Activated CD4-positive, CD25-positive, alpha-beta regulatory T cell treated with anti-CD3 and anti-CD28 coated beads, Interleukin-2, amount 50 U/mL, for 72 hours (primary cell): ENCODE results near the gene GALR1.
"Not testable (repeated sequence)": the region's sequence is repeated elsewhere in the genome, so short reads cannot be mapped to it uniquely, and the experiment has no call there.

Source experiments
- DNase-seq: peaks from one replicate; pipeline ENCODE4 v3.0.0; 2021

GALR1 gene, protein sequence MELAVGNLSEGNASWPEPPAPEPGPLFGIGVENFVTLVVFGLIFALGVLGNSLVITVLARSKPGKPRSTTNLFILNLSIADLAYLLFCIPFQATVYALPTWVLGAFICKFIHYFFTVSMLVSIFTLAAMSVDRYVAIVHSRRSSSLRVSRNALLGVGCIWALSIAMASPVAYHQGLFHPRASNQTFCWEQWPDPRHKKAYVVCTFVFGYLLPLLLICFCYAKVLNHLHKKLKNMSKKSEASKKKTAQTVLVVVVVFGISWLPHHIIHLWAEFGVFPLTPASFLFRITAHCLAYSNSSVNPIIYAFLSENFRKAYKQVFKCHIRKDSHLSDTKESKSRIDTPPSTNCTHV

DNA sequence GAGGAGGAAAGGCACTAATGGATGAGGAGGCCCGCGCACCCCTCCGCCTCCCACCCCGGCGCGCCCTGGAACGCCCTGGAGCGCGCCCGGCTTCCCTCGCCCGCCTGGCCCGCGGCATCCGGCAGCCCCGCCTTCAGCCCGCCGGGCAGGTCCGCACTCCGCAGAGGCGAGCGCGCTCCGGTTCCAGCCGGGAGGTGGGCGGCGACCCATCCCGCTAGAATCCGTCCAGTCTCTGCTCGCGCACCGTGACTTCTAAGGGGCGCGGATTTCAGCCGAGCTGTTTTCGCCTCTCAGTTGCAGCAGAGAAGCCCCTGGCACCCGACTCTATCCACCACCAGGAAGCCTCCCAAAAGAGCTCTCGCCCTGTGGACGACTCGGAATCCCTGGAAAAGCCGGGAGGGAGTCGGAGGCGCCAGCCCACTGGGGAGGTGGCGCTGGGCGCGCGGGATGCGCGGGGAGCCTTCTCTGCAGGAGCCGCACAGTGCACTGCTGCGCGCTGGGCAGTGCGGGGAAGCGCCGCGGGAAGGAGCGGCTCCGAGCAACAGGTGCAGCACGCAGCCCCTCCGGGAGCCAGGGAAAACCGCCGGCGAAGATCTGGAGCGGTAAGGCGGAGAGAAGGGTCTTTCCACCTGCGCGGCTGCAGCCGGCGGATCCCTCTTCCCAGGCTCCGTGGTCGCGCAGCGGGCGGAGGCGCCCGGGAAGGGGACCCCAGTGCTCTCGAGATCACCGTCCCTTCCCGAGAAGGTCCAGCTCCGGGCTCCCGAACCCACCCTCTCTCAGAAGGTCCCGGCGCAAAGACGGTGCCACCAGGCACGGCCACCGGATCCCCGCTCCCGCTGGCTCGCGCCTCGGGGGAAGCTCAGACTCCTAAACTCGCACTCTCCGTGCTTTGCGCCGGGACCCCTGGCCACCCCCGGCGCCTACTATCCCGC, at the start of gene GALR1:
Gene GALR1 (plus strand): TSS at position 280 of the 932 bp plus-strand sequence. CDS start 701 bp downstream, outside the sequence.
- DNase-seq, result no peak

DNA sequence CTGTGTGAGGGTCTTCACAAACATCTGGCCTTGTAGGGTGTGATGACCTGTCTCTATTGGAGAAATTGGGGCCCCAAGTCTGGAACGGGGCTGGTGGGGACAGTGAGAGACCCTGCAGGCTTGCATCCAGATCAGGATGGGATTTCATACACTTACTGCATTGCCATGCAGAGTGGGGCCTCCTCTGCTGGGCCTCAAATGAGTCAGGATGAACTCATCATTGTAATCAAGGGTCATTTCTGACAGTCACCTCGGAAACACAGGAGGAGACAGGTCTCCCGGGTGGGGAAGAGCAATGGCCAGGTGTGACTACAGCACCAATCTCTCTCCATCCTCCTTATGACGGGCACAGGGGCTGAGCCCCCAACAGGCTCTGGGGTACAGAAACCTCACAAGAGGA, 48.1 kb upstream of the GALR1 start:
- no peak for DNase-seq

DNA sequence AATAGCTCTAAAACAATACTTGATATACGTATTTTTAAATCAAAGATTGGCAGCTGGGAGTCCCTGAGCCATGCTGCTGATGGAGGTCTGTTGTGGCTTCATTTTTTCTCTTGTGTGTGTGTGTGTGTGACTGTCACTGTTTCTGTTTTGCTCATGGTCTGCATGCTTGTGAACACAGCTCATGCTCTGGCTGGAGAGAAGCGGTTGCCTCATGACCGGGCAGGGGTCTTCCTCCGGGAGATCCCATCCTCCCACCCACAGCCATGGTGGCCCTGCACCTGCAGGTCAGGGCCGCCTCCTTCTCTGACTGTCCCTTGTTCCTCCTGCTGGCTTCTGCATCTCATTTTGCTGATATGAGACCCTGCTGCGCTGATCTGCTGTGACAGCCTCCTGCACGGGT, 47.3 kb upstream of the GALR1 start:
- DNase-seq, result no peak

DNA sequence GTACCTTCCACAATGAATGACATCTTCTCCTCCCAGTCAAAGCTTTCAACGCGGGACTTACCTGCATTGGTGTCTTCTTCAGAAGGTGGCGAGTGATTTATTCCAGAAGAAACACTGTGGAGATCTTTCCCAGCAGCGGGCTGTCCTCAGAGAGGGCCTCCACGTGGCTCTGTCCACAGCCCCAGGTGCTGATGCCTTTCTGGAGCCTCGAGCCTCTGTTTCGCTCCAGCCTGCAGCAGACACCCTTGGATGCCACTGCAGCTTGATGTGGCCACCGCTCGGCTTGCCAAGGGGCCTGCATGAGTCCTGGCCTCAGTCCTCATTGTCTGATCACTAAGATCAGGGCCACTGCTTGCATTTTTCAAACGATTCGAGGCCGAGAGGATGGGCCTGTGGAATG, 46.6 kb upstream of the GALR1 start:
- DNase-seq, result no peak

DNA sequence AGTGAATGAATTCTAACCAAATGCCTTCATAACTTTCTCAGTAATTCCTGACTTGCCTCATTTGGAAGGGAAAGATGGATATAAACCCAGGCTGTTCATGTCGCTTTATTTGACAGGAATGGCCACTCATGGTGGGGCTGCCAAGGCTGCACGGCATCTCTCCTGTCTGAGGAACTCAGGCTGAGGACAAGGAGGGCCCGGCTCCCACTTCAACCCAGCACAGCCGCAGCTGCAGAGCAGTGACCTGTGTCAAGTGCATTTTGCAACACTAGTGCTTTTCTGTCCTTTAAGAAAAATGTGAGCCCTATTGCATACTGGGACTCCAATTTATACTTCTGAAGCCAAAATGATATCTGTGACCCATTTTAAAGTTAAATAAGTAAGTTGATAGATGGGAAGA, 45.8 kb upstream of the GALR1 start:
- DNase-seq, result no peak

DNA sequence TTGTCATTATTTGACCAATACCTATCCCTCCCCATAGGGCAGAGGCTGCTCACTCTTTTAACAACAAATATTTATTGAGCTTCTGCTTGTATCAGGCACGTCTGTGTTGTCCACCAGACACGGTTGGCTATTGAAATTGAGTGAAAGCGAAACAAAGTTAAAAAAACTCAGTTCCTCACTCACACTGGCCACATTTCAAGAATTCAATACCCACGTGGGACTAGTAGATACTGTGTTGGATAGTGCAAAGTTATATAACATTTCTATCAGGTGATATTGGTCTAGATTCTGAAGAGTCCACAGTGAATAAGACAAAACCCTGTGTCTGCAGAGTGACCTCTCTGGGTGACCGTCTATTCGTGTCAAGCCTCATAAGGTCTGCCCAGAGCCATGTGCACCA, 43.9 kb upstream of the GALR1 start:
- no peak for DNase-seq

DNA sequence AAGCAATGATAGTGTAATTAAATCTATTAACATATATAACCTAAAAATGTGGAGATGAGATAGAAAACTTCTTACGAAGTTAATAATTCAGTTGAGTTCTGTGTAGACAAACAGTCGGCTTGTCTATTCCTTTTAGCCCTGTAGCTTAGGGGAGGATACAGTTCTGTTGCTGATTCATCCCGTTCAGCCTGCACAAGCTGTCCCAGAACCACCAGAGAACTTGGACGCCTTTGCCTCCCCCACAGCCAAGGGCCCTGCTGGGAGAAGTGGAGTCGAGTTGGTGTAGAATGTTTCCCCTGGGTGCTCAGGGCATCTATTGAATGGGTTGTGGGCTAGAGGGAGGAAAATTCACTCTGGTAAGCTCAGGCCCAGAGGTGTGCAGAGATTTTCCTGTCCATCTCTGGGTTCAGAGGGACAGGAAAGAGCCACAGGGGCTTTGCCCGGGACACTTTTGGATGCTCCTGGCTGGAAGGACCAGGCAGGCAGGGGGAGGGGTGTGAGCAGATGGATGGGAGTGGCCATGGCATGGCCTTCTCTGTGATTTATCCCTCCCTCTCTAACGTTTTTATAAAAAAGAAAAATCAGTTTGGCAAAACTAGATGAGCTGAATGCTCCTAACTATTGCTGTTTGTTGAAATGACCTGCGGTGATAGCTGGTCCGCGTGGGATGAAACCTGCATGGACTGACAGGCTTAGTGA, 42.8 kb upstream of the GALR1 start:
- DNase-seq, result no peak

DNA sequence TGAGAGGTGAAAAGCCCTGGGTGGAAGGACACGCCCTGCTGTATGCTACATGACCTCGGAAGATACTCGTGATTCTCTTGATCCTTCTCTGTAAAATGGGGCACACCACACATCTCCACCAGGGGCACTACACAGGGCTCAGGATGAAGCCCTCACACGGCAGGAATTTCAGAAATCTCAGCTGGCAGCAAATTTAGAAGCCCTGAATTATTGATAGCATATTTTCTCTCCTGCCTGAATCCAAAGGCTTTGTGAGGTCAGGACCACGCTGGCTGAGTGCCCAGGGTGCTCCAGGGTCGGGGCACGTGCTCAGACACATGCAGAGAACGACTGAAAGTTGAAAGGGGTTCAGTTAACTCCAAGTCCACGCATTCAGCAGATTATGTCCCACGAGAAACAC, 42.1 kb upstream of the GALR1 start:
- DNase-seq, result no peak

DNA sequence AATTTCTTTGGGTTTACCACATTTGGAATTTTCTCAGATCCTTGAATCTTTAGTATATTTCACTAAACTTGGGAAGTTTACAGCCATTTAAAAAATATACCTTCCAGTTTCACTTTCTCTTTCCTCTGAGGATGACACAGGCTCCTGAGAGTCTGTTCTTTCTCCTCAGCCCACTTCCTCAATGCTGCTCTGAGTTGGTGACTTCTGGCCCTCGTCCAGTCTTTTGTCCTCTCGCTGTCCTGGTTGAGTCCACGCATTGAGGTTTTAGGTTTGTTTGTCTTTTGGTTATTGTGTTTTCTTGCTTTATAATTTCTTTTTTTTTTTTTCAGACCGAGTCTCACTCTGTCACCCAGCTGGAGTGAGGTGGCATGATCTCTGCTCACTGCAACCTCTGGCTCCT, 40.7 kb upstream of the GALR1 start:
- DNase-seq, result no peak

DNA sequence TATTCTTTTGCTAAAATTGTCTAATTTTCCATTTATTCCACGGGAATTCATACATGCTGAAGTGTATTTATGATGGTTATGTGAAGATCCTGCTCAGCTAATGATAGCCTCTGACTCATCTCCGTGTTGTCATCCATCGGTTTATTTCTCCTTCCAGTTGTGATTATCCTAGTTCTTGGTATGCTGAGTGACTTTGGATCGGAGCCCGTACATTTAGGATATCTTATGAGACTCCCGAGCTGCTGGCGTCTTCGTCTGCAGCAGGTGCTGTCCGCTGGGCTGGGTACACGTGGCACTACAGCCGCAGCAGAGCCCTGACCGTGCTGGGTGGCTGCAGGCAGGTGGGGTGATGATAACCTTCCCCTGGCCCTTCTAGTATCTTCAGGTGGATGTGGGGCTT, 40.1 kb upstream of the GALR1 start:
- DNase-seq, result no peak

DNA sequence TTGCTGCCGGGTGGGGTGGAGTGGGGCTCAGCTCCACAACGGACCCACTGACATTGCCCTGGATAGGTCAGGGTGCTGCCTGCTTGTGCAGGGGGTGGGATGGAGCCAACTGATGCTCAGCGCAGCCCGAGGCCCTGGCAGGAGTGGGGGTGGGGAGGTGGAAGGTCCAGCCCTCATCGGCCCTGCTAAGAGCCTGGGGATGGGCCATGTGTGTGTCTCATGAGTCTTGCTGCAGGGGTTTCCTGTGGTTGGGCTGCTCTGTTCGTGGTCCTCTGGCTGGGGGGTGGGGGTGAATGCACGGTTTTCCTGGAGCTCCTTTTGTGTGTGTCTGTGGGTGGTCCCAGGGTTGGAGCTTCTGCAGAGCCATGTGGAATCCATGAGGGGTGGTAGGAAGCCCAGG, 39.4 kb upstream of the GALR1 start:
- no peak for DNase-seq

DNA sequence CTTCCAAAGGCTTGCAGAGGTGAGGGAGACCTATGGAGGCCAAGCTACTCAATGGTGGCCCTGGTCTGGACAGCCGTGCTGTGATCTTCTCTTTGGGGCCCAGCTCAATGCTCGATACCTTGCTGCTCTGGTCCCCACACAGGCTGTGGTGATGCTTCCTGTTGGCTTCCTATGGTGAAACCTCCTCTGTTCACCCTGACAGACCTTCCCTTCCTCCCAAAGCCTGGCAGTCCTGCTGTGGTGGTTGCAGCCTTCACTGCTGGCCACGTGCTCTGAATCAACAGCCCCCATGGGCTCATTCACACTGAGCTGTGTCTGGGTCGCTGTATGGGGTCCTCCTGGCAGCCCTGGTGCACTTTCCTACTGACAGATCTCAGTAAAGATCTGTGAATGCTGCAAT, 31.0 kb upstream of the GALR1 start:
- DNase-seq, result no peak

DNA sequence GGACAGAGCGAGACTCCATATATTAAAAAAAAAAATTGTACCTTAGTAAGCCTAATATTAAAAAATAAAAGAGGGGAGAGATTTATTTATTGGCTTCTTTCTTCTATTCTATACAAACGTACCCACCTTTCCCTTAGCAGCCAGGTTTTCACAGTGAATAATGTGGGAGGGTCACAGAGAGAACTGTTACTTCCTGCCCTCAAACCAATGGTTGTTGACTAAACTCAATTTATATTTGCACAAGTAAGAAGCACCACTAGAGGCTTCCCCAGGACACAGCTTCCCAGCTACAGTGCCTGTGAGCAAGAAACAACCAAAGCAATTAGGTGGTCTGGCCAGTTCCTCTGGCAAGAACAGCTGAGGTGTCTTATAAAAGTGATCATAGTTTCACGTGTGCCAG, 28.9 kb upstream of the GALR1 start:
- no peak for DNase-seq

DNA sequence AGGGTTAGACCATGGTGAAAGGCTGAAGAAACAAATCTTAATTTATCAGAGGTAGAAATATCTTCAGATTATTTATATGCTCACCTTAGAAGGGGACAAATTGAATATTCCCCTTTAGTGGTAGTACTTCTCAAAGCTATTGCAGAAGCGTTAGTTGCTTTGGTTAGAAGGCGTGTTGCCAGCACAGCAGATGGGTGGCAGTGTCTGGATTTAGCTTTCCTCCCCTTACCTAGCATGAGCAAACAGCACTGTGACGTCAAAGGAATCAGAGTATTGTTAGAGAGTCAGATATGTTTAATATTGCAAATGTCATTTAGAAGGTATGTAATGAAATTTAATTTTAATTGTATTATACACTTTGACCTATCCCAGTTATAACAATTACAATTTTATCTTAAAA, 27.2 kb upstream of the GALR1 start:
- no peak for DNase-seq

DNA sequence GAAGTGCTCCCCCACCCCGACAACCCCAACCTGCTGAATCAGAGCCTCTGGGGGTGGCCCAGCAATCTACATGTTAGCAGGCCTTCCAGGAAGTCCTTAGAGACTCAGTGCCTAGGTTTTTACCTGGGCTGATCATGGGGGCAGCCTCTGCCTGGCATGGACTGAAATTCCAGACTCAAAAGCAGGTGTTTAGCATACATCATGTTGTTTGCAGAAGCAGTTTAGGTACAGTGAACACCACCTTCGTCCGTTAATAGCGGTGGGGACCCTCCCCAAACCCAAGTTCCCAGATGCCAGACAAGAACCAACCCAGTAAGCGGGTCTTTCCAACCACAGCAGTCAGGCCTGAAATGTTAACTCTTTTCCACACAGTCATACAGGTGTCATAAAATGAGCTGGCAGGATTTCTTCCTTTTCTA, 26.4 kb upstream of the GALR1 start:
- DNase-seq, result no peak

DNA sequence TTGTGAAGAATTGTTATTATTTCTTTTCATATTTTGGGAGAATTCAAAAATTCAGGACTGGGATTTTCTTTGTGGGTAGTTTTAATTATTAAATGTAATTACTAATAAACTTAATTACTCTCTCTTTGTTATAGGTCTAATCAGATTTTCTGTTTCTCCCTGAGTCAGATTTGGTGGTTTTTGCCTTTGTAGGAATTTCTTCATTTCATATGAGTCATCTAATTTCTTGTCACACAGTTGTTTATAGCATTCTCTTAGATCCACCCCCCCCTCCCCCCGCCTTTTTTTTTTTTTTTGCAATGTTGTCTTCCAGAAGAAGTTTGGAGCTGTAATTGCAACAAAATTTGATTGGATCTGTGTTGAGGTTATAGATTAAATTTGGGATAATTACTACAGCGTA, 26.0 kb upstream of the GALR1 start:
- no peak for DNase-seq

DNA sequence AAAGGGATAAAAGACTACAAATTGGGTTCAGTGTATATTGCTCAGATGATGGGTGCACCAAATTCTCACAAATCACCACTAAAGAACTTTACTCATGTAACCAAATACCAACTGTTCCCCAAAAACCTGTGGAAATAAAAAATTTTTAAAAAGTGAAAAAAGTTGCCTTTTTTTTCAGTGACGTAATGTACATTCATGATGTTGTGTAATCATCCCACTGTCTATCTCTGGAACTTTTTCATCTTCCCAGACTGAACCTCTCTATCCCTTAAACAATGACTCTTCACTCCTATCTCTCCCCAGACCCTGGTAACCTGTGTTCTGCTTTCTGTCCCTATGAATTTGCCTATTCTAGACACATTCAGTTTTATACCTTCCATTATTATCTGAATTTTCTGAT, 19.0 kb upstream of the GALR1 start:
- DNase-seq, result no peak

DNA sequence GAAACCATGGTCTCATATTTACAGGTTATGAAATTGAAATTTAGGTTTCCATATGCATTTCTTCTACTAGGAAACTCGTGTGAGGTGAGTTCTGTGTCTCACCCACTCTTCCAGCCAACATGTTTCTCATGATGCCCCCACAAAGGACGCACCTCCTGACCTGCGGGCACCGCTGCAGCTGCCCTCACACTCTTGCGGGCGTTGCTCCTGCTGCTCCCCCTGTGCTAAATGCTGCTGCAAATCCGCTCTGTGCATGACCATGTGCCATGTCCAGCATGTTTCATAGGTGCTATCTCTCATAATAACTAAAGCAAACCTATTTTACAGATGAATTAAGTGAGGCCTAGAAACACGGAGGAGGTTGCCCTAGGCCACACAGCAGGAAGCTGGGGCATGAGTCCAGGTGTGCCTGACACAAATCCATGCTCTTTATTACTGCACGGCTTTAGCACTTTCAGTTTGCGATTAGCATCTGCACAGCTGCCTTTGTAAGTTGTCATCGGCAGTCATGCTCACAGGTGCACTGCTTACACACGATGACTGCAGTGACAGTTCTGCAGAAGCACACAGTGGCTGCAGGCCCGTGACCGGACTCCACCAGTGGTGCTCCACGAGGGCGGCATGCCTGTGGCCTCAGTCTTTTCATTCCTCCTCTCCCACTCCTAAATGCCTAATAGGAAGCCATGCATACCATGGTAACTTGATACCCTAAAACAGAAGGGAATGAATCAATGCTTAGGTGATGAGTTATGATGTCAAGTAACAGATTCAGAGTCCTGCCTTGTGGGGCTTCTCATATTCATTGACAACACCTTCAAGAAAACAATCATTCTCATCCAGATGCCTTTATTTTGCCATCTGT, 14.9 kb upstream of the GALR1 start:
- no peak for DNase-seq

DNA sequence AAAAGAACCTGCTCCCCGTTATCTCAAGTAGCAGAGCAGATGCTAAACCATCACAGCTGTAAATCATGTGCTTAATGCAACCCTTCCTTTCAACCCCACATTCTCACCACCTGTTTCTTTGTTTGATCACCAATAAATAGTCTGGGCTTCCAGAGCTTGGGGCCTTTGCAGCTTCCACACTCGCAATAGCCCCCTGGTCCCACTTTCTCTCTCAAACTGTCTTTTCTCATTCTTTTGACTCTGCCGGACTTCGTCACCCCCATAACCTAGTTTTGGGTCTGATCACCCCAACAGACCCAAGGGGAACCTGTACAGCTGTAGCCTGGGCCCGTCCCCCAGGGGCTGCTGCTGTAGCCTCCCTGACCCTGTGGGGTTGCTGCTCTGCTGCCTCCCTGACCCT, 10.4 kb upstream of the GALR1 start:
- not testable (repeated sequence) for DNase-seq

DNA sequence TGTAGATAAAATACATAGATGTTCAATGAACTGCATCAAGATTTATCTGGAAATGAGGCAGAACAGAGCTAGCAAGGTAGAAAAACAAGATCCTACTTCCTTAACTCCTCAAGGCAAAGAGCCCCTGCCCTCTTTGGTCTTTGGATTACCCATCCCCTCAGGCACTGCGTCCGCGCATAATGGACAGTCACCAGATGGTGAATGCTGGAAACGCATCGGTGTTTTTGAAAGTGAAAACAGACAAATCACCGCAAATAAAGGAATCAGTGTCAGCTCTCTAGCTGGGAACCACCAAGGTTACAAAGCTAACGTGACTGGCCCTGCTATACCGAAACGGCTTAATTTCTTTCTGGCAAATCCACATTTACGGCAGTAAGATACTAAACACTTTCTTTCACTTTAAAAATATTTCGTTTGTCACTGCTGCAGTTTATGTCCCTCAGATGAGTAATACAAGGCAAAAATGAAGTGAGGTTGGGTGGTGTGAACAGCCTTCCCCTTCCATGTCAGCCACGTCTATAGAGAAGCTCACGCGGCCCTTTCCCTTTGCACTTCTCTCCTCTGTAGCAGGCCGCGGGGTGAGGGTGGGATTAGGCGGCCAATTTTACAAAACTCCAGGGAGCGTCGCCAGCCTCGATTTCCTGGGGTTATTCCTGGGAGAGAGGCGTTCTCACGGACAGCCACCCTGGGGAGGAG, 627 bp upstream of the GALR1 start:
- DNase-seq, result no peak

DNA sequence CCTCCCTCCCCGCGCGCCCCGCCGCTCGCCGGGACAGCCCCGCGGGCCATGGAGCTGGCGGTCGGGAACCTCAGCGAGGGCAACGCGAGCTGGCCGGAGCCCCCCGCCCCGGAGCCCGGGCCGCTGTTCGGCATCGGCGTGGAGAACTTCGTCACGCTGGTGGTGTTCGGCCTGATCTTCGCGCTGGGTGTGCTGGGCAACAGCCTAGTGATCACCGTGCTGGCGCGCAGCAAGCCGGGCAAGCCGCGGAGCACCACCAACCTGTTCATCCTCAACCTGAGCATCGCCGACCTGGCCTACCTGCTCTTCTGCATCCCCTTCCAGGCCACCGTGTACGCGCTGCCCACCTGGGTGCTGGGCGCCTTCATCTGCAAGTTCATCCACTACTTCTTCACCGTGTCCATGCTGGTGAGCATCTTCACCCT, 865 bp downstream of the GALR1 start:
- DNase-seq, result no peak
